NCI-H1694 (cell line): Measurements from ENCODE around the gene GHRH.

Experiments
- DNase-seq: peaks from one replicate; lab custom pipeline; 2025; lab: John Stamatoyannopoulos, UW

The GHRH gene

DNA sequence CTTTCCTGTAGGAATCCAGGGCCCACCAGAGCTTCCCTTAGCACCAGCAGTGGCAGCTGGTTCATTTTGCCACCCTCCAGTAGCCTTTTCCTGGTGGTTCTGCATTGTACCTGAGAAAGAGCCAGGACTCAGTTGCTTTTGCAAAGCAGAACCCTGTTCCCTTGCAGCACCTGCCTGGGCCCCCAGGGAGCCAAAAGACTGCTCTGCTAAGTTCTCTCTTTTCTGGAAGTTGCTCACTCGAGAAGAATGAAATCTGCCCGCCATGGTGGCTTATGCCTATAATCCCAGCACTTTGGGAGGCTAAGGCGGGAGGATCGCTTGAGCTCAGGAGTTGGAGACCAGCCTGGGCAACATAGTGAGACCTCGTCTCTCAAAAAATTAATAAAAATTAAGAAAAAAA is 24.0 kb downstream of the GHRH start:
- DNase-seq = no peak

DNA sequence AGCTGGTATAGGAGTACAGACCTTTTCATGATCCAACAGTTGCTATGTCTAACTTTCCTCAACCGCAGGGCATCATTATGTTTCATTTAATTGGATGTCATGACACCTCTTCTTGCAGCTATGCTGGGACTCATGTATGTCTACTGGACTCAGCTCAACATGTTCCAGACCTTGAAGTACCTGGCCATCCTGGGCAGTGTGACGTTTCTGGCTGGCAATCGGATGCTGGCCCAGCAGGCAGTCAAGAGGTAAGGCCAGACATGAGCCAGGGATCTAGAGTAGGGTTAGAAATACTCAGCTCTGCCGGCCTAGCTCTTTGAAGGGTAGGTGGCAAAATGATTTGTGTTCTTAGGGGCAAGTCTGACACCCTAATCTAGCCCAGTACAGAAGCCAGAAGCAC is 25.2 kb downstream of the GHRH start:
- DNase-seq = no peak

DNA sequence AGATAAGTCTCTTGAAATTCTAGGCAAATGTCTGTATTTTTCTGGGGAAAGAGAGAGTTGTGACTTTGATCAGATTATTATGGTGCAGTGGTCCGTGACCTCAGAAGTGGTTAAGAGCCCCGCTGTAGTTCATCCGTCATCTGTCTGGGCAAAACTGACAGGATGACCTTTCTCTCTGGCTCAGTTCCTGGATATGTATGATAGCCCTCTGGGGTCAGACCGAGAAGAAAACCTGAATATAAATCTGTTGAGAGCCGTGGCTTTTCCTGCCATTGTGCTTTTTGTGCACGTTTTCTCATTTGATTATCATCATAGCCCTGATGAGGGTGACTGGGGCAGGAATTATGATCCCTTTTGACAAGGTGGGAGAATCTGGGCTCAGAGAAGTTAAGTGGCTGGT is 26.5 kb downstream of the GHRH start:
- DNase-seq = no peak

DNA sequence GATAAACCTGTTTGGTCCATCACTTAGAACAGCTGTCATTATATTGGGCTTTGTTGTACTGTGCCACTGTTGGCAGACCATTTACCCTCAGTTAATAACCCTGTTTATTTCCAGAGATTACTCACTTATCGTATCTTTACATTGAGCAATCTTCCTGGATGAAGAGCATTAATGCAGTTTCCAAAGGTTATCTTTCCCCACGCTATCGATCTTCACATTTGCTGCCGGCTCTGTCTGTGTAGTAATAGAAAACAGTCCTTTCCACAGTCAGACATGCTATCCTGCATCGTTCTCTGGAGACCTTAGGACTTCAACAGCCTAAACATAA is 27.4 kb downstream of the GHRH start:
- no peak for DNase-seq

DNA sequence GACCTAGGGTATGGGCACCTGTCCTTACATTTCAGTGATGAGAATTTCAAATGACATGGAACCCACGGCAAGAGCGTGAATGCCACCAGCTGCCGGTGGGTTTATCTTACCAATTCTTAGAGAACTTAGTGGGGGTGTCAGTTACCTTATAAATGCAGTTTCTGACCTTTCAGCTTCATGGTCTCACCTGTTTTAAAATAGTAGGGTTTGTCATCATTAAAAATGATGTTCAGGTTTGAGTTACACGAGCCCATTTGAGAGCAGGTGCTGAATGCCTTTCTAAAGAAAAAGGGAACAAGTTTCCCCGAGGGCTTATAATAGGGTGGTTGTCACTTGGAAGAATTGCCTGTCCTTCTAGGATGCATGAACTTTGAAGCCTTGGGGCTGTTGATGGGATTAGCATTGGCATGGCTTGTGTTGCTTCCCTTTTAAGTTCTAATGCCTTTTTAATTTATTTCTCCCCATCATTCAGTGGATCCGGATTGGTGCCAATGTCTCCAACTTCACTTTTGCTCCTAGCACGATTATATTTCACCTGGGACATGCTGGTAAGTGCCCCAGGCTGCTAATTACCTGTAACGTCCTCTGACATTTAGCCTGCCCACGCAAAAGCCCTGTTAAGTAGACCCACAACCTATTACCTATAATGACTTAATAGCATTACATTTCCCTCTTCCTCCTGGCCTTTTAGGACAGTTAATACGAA is 27.9 kb downstream of the GHRH start:
- DNase-seq = no peak

DNA sequence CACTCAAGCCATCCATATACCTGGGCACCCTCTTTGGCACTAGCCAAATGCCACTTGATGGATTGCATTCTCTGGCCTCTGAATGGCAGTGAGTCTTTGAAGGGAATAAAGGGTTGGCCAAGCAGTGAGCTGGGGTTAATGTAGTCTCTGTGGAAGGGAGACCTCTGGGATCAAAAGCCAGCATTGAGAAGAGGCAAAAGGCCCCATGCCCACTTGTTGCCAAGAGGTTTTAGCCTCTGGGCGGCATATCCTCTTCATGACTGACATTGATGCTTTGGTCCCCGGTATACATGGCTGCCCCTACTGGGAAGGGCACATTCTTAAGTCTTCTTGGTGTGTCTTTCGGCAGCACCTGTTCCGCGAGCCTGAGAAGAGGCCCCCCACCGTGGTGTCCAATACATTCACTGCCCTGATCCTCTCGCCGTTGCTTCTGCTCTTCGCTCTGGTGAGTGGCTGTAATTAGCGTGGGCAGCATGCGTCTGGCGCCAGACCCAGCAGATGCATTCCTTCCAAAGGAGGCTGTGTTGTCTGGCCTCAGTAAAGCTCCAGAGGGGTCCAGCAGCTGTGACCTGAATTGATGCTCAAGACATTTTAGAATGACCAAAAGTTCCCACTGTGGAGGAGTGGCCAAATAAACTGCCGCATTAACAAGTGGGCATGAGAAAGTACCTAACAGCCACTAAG is 29.5 kb downstream of the GHRH start:
- no peak for DNase-seq

DNA sequence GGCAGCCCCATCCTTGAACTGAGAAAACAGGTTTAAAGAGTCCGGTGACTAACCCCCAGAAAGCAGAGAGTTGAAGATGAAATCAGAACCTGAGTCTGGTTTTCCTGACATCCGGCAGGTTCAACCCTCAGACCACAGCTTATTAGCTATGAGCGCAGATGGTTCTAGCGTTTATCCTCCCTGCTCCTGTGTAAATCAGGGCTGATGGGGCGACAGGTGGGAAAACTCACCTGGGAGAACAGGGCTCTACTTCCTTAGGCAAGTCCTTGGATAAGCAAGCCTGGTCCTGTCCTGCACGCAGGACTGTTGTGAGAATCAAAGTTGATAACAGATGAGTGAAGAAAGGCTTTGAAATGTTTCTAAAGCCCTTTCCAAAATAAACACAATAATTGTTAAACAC is 31.4 kb downstream of the GHRH start:
- no peak for DNase-seq

DNA sequence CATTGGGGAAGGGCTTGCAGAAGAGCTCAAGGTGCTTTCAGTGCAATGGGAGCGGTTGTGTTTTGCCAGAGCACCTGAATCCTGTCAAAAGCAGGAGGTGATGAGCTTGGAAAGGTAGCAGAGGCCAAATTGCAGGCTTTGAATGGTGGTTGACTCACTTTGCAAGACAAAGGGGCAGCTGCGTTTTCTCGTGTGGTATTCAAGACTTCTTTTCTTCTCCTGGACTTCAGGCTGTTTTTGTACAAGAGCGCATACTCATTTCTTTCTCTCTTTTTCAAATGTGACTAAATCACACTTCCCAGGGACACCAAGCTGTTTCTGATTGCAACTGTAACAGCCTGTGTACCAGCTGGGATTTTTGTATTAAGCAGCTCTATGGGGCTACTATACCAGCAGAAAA is 32.3 kb downstream of the GHRH start:
- no peak for DNase-seq

DNA sequence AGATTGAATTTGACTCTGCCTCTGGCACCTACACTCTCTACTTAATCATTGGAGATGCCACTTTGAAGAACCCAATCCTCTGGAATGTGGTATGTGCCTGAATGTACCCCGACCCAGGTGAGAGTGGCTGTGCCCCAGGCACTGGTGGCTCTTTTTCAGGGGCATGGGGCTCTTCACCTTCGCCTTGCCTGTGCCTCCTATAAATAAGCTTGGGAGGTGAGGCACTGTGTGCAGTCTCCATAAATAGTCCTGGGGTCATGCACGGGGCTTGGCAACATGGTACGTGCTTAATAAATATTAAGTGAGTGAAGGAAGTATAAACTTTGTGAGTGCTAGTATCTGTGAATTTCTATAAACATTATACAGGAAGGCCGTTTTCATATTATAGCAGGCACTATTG is 33.0 kb downstream of the GHRH start:
- DNase-seq = no peak

DNA sequence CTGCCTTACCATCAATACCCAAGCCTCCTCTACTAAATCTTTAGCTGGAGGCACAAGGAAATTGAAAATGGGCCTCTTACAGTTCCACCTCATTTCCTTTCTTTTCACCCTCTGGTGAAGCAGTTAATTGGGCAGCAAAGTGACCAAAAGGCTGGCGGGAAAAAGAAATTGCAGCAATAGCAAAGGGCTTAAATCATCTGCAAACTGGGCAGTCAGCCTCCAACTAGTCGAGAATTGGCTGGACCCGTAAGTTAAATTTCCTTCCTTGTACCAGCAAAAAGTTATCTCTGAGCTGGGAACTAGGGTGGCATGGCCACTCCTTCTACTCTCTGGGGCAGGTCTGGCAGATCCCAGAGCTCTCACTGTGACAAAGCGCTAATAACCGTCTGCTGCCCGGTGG is 33.5 kb downstream of the GHRH start:
- DNase-seq = no peak

DNA sequence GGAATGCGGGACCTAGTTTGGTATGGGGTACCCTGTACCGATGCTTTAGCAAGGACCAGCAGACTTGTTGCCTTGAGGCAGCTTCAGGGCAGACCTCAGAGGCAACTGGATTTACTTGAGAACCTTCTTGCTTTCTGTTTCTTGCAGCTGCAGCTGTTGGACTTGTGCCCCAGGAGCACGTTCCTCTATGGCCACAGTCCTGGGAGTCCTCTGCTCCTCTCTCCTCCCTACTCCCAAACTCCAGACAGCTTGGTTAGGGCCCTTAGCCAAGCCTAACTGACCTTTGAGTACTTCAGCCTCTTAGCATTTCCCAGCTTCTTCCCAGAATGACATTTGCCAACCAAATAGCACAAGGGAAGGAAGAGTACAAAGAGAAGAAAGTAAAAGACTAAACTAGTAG is 34.7 kb downstream of the GHRH start:
- no peak for DNase-seq

DNA sequence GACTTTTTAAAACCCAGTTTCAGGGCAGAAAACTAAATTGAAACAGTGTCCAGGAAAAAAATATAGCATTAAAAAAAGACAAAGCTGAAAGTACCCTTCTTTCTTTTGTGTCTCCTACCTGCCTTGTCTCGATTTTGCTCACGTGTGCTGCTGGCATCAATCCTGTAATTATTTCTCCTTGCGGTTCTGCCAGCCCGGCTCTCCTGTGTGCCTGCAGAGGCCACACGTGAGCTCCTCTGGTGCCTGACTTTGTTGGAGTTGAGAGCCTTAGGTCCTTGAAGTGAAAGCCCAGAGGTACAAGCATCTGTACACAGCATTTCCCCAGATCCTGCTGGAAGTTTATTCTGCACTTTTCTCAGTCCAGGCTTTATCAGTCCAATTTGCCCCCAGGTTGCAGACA is 36.5 kb downstream of the GHRH start:
- no peak for DNase-seq

DNA sequence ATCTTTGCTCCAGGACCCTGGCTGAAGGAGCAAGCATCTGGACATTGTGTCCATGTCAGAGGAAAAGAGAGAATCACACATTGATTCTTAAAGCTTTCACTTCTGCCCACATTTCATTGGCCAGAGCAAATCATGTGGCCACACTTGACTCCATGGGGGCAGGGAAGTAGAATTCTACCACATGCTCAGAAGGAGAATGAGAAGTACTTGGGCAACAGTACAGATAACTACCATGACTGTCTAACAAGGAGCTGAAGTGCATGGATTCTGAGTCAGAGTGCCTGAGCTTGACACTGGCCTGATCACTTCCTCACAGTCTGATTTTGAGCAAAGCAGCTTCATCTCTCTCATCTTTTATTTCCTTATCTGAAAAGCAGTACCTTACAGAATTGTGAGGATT is 38.6 kb downstream of the GHRH start:
- DNase-seq = no peak

DNA sequence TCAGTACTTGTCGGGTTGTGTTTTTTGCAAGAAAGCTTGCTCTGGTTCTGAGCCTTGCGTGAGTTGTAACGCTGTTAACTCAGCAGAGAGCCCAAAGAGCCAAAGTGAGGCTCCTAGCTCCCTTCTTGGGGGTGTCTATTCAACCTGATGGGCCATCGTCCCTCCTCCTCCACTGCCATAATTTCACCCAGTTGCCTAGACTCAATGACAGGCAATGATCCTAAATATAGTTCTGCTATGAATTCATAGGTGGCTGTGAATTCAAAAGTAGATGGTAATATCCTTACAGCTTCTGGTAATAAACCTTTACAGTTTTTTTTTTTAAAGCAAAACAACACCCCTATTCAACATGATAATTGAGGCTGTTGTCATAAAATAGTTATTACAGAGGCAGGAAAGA is 39.5 kb downstream of the GHRH start:
- no peak for DNase-seq

DNA sequence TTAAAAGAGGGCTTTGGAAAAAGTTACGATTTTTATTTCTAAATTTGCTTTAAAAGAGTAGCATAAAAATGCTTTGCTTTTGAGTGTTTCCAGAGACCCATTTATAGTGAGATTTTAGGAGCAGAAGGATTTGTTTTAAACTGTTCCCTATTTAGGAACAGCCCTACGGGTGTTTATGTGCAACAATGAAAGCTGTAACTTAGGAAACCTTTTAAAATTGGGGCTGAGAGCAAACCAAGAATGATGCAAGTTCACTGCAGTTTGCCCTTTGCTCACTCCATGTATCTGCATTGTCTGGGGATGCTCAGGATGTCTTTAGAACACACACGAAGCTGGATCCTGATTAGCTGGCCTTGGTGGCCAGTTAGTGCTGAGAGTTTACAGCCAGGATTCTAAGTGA is 40.9 kb downstream of the GHRH start:
- DNase-seq = no peak

DNA sequence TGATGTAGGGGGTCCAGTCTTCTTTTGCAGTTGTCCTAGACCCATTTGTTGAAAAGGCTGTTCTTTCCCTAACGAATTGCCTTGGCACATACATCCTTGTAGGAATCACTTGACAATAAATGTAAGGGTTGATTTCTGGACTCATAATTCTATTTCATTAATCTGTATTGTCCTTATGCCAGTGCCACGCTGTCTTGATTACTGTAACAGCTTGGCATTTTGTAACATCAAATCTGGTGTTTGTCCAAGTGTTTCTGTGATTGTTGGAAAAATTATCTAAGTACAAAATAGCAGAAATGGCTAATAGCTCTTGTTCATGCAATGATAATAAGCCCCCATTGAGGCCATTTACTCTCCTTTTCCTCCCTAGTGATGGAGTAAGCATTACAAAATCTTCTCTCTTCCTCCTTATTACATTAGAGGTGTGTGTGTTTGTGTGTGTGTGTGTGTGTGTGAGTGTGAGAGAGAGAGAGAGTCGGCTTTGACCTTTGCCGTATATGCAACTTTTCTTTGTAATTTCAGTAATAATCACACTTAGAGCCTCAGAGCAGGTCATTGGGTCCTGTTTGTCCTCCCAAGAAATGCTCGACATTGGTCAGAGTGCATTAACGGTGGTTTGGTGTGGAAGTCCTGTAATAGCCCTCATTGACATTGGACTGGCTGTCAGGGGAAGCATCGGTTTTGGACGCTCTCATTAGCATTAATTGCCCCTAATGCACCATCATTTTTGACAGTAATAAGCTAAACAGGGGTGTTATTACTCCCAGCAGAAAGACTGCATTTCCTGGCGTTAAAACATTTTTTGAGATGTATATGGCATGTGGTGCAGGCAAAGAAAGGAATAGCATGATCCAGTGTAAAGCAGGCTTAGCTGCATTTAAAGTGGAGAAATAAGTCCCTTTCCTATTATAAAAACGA is 41.6 kb downstream of the GHRH start:
- no peak for DNase-seq

DNA sequence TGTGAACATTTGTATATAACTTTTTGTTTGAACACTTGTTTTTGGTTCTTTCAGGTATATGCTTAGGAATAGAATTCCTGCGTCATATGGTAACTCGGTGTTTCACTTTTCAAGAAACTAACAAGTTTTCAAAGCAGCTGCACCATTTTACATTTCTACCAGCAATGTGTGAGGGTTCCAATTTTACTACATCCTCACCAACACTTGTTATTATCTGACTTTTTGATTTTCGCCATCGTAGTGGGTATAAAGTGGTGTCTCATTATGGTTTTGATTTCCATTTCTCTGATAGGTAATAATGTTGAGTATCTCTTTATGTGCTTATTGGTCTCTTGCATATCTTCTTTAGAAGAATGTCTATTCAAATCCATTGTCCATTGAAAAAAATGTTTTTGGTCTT is 42.6 kb downstream of the GHRH start:
- no peak for DNase-seq

DNA sequence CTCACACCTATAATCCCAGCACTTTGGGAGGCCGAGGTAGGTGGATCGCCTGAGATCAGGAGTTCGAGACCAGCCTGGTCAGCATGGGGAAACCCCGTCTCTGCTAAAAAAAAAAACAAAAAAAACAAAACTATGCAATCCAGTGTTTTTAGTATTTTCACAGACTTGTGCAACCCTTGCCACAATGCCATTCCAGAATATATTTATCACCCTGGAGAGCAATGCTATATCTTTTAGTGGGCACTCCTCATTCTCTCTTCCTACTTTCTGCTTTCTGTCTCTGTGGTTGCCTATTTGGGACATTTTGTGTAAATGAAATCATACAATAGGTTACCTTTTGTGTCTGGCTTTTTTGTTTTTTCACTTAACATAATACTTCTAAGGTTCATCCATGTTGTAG is 43.2 kb downstream of the GHRH start:
- DNase-seq = no peak

DNA sequence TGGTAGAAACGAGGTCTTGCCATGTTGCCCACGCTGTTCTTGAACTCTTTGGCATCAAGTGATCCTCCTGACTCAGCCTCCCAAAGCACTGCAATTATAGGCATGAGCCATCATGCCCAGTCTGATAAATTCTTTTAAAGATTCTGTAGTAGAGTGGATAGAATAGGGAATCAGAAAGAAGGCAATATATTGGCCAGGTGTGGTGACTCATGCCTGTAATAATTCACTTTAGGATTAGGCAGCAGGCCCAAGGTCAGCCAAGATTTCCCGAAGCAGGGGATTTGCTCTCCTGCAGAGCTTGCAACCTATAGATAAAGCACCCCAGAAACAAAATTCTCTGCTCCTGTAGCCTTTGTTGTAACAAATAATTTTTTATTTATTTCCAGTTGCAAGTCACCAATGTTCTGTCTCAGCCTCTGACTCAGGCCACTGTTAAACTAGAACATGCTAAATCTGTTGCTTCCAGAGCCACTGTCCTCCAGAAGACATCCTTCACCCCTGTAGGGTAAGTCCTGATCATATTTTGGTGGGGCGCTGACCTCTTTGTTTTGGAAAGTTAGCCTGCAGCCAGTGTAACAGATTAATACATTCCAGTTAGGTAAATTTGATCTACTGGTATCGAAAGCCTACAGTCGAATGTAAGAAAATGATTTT is 51.8 kb downstream of the GHRH start:
- DNase-seq = no peak

DNA sequence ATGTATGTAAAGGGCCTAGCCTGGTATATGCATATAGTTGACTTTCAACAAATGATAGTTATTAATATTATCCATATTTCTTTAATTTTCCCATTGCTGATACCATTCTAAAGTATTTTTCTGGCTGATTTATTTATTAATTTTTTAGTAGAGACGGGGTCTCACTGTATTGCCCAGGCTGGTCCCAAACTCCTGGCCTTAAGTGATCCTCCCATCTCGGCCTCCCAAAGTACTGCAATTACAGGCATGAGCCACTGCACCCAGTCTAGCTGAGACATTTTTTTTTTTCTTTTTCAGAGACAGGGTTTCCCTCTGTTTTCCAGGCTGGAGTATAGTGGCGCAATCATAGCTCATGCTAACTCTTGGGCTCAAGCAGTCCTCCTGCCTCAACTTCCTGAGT is 52.4 kb downstream of the GHRH start:
- DNase-seq = no peak

DNA sequence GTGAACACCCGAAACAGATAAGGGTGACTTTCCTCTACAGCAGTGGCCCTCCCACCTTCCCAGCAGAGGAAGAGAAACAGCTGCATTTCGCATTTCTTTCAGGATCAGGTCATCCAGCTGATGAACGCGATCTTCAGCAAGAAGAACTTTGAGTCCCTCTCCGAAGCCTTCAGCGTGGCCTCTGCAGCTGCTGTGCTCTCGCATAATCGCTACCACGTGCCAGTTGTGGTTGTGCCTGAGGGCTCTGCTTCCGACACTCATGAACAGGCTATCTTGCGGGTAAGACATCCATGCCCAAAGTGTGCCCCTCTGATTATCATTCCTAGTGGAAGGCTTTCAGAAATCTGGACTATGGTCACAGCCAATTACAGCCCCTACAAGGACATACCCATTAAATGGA is 54.4 kb downstream of the GHRH start:
- no peak for DNase-seq

DNA sequence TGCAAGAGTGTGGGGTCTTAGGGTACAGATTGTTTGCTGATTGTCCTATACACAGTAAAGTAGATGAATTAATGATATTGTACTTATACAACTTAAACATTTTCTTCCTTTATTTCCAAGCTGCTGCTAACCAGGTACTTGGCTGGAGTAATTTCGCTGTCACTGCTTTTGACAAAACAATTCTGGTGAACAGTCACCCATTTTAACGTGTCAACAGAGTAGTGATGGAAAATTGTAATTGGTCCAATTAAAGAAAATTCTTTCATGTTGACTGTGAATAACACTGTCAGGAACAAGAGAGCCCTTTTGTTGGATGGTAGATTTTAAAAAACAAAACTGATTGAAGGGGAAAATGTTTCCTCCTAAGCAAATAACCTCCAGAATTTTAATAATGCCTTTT is 55.8 kb downstream of the GHRH start:
- no peak for DNase-seq

DNA sequence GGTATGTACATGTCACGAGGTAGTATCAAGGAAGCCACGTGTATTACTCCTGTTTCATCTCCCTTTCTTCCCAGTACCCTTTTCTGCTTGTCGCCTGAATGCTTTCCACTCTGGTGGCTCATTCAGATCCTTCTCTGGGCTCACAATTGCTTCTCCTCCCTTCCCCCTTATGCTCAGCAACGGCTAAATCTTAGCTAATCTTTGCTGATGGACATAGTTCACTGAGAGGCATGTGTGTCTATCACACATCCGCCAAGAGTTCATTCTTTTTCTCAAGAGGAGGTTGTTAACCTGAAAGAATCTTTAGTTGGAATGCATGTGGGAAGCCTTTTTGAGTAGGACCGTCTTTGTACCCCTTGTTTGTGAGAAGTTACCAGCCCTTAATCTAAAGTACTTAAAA is 56.5 kb downstream of the GHRH start:
- no peak for DNase-seq
